Neural progenitor cell (in vitro differentiated cells): ENCODE results near the gene MYH10. TPM values are rescaled to one million over a fixed set of nuclear protein-coding genes. Genes with fewer than 3 reads are reported as not detected.

Experiments
- DNase-seq: peaks from one replicate; pipeline ENCODE4 v3.0.0-alpha.2; 2016; ENCODE audit warnings: low spot score
- H2AFZ ChIP-seq: fragments of 200-600 bp; sonication (generic); replicated peaks from 2 replicates; pipeline ENCODE4 v1.6.1; 2016; ENCODE audit warnings: antibody characterized with exemption
- H3F3A ChIP-seq: fragments of 200-600 bp; sonication (generic); 2 replicates; pipeline ENCODE4 v1.6.1; 2016; ENCODE audit warnings: antibody characterized with exemption, low read depth
- H3K27ac ChIP-seq: fragments of 200-600 bp; sonication (generic); 2 replicates; pipeline ENCODE4 v1.5.1; 2016; ENCODE audit warnings: mild to moderate bottlenecking
- H3K27me3 ChIP-seq: fragments of 200-600 bp; sonication (generic); 2 replicates; pipeline ENCODE4 v1.6.1; 2016; ENCODE audit warnings: mild to moderate bottlenecking, moderate library complexity
- H3K36me3 ChIP-seq: fragments of 200-600 bp; sonication (generic); 2 replicates; pipeline ENCODE4 v1.5.1; 2016
- H3K4me1 ChIP-seq: fragments of 200-600 bp; sonication (generic); 2 replicates; pipeline ENCODE4 v1.6.1; 2016; ENCODE audit warnings: mixed run types
- H3K4me2 ChIP-seq: fragments of 200-600 bp; sonication (generic); 2 replicates; pipeline ENCODE4 v1.6.1; 2016
- H3K4me3 ChIP-seq: fragments of 200-600 bp; sonication (generic); 2 replicates; pipeline ENCODE4 v1.5.1; 2016
- H3K79me2 ChIP-seq: fragments of 200-600 bp; sonication (generic); 2 replicates; pipeline ENCODE4 v1.6.1; 2016; ENCODE audit warnings: low read depth
- H3K9ac ChIP-seq: fragments of 200-600 bp; sonication (generic); 2 replicates; pipeline ENCODE4 v1.6.1; 2016
- H3K9me3 ChIP-seq: fragments of 200-600 bp; sonication (generic); 2 replicates; pipeline ENCODE4 v1.5.1; 2016; ENCODE audit warnings: low read depth
- H4K20me1 ChIP-seq: fragments of 200-600 bp; sonication (generic); 2 replicates; pipeline ENCODE4 v1.6.1; 2016; ENCODE audit warnings: low read depth
- H3K27ac Mint-ChIP-seq: 3 replicates; pipeline ENCODE4 v1.8.0; 2021; ENCODE audit warnings: mixed read lengths
- H3K27me3 Mint-ChIP-seq: 2 replicates; pipeline ENCODE4 v1.8.0; 2022; ENCODE audit warnings: low read depth, mild to moderate bottlenecking, inconsistent platforms, moderate library complexity, mixed read lengths; ENCODE audit not compliant: insufficient read depth
- H3K36me3 Mint-ChIP-seq: 3 replicates; pipeline ENCODE4 v1.8.0; 2021; ENCODE audit warnings: mixed read lengths
- H3K4me1 Mint-ChIP-seq: 3 replicates; pipeline ENCODE4 v1.8.0; 2021; ENCODE audit warnings: mixed read lengths
- H3K4me3 Mint-ChIP-seq: 3 replicates; pipeline ENCODE4 v1.8.0; 2021; ENCODE audit warnings: mild to moderate bottlenecking, moderate library complexity, mixed read lengths
- H3K9me3 Mint-ChIP-seq: 3 replicates; pipeline ENCODE4 v1.8.0; 2020; ENCODE audit warnings: mixed read lengths
- CTCF ChIP-seq: fragments of 200-600 bp; sonication (generic); IDR thresholded peaks from 2 replicates; pipeline ENCODE4 v1.5.1; 2017; ENCODE audit warnings: antibody characterized with exemption, mild to moderate bottlenecking
- EZH2 ChIP-seq: fragments of 200-600 bp; sonication (generic); IDR thresholded peaks from 2 replicates; pipeline ENCODE4 v1.6.1; 2017; ENCODE audit warnings: antibody characterized with exemption, mild to moderate bottlenecking, moderate library complexity
- EZH2phosphoT487 ChIP-seq: fragments of 200-600 bp; sonication (generic); IDR thresholded peaks from 2 replicates; pipeline ENCODE4 v1.6.1; 2017; ENCODE audit warnings: antibody characterized with exemption
- total RNA-seq: library from RNA; depleted of rRNA; stranded (reverse); fragments of >200 nt; gene quantifications from 2 replicates; pipeline ENCODE4 v1.2.3, GENCODE V29; 2015; ENCODE audit warnings: low replicate concordance

MYH10 gene
- total RNA-seq, 1 donor from 2014 or later: 213 TPM

GRCh38 chr17:8468980-8469379, 161.5 kb downstream of the MYH10 start:
- Histone ChIP-seq H3K36me3 (no peaks in the 10 kb centered on the region), H3K4me3 (no peak overlapping the region), H3K4me2 (no peak overlapping the region), H2AFZ (no peak overlapping the region), H3K9me3 (no peaks in the 10 kb centered on the region), H3K9ac (no peak overlapping the region), H4K20me1 (peaks cover 13% of the 10 kb centered on the region), H3K79me2 (peaks cover 5% of the 10 kb centered on the region), H3K27me3 (no peaks in the 10 kb centered on the region), H3K4me1 (no peaks in the 10 kb centered on the region), H3F3A (peaks cover 13% of the 10 kb centered on the region), H3K27ac (no peak overlapping the region)
- Mint-ChIP-seq H3K36me3 (peaks cover 20% of the 10 kb centered on the region), H3K4me1 (peaks cover 9% of the 10 kb centered on the region), H3K27me3 (no peaks in the 10 kb centered on the region), H3K4me3 (no peak overlapping the region), H3K27ac (no peak overlapping the region), H3K9me3 (no peaks in the 10 kb centered on the region)
- no peak for DNase-seq
- TF ChIP-seq EZH2phosphoT487: no peak

GRCh38 chr17:8468127-8468526, 162.4 kb downstream of the MYH10 start:
- H3K79me2 ChIP-seq: peaks cover 5% of the 10 kb centered on the region
- H3K36me3 ChIP-seq: no peaks in the 10 kb centered on the region
- H3F3A ChIP-seq: peaks cover 7% of the 10 kb centered on the region
- H3K9me3 ChIP-seq: no peaks in the 10 kb centered on the region
- no peaks in the 10 kb centered on the region for H3K4me1 ChIP-seq
- no peak overlapping the region for H3K4me3 Mint-ChIP-seq
- no peak overlapping the region for H3K27ac Mint-ChIP-seq
- peaks cover 16% of the 10 kb centered on the region for H3K36me3 Mint-ChIP-seq
- H3K27me3 ChIP-seq: no peaks in the 10 kb centered on the region
- peaks cover 16% of the 10 kb centered on the region for H4K20me1 ChIP-seq
- H3K27ac ChIP-seq: no peak overlapping the region
- H2AFZ ChIP-seq: no peak overlapping the region
- H3K27me3 Mint-ChIP-seq: no peaks in the 10 kb centered on the region
- no peak overlapping the region for H3K9ac ChIP-seq
- no peaks in the 10 kb centered on the region for H3K9me3 Mint-ChIP-seq
- no peak overlapping the region for H3K4me3 ChIP-seq
- TF ChIP-seq EZH2phosphoT487 (no peak), EZH2 (no peak), CTCF (no peak)
- H3K4me2 ChIP-seq: no peak overlapping the region
- no peak for DNase-seq
- peaks cover 12% of the 10 kb centered on the region for H3K4me1 Mint-ChIP-seq

DNA sequence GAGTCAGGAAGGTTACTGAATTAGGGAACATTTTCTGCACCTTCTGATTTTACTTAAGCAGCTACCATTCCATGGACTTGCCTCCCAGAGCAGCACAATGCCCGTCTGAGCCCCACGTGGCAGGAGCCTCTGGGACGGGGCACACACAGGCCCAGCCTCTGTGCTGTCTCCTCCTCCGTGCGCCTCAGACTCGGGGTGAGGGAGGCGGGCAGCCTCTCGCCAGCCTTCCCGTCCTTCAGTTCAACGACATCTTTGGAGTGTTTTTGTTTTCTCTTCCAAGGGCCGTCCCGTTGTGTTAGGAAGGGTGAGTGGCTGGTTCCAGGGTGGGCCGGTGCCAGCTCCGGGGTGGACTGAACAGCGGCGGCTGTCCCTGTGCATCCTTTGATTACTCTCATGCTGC, 163.0 kb downstream of the MYH10 start:
- H3K4me1 ChIP-seq: no peaks in the 10 kb centered on the region
- no peak overlapping the region for H3K4me2 ChIP-seq
- H3K9me3 Mint-ChIP-seq: no peaks in the 10 kb centered on the region
- peaks cover 5% of the 10 kb centered on the region for H3K79me2 ChIP-seq
- H3K27me3 Mint-ChIP-seq: no peaks in the 10 kb centered on the region
- no peak overlapping the region for H2AFZ ChIP-seq
- no peaks in the 10 kb centered on the region for H3K9me3 ChIP-seq
- TF ChIP-seq CTCF (no peak), EZH2 (no peak)
- no peak overlapping the region for H3K27ac ChIP-seq
- no peaks in the 10 kb centered on the region for H3K36me3 ChIP-seq
- H3K4me3 Mint-ChIP-seq: no peak overlapping the region
- H3K27ac Mint-ChIP-seq: peak overlapping the region; percentile 33
- peaks cover 7% of the 10 kb centered on the region for H3F3A ChIP-seq
- no peaks in the 10 kb centered on the region for H3K27me3 ChIP-seq
- H3K9ac ChIP-seq: no peak overlapping the region
- no peak for DNase-seq
- peaks cover 13% of the 10 kb centered on the region for H3K4me1 Mint-ChIP-seq
- H4K20me1 ChIP-seq: peaks cover 16% of the 10 kb centered on the region
- peaks cover 14% of the 10 kb centered on the region for H3K36me3 Mint-ChIP-seq
- no peak overlapping the region for H3K4me3 ChIP-seq

DNA sequence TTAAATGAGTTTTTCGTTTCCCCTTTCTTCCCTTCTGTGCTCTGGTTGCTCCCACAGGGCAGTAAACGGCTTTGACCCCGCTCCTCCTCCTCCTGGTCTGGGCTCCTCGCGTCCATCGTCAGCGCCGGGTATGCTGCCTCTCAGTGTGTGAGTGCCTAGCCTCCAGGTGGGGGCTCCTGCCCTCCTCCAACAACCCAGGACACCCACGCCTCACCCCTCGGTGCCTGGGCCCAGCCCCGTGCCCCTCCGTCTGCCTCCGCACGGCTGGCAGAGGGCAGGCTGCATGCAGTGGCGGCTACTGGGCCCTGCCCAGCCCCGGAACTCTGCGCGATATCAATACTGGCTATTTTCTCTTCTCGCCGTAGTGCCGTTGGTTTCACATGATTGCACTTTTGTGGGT, 163.7 kb downstream of the MYH10 start:
- H3K4me3 Mint-ChIP-seq: no peak overlapping the region
- Histone ChIP-seq H3K9ac (no peak overlapping the region), H4K20me1 (peaks cover 16% of the 10 kb centered on the region), H3K4me3 (no peak overlapping the region), H2AFZ (no peak overlapping the region), H3K4me1 (no peaks in the 10 kb centered on the region), H3K9me3 (no peaks in the 10 kb centered on the region), H3K27ac (no peak overlapping the region), H3K27me3 (no peaks in the 10 kb centered on the region), H3K36me3 (no peaks in the 10 kb centered on the region), H3K79me2 (peaks cover 5% of the 10 kb centered on the region), H3K4me2 (no peak overlapping the region), H3F3A (peaks cover 6% of the 10 kb centered on the region)
- no peak for DNase-seq
- no peaks in the 10 kb centered on the region for H3K9me3 Mint-ChIP-seq
- H3K4me1 Mint-ChIP-seq: peaks cover 13% of the 10 kb centered on the region
- no peak overlapping the region for H3K27ac Mint-ChIP-seq
- H3K36me3 Mint-ChIP-seq: peaks cover 17% of the 10 kb centered on the region
- TF ChIP-seq CTCF: no peak
- no peak for TF ChIP-seq EZH2phosphoT487
- no peak for TF ChIP-seq EZH2
- no peaks in the 10 kb centered on the region for H3K27me3 Mint-ChIP-seq
